GM12873 (cell line): ENCODE measurements around the gene SLC25A45.

ENCODE experiments used
- CTCF ChIP-seq: IDR thresholded peaks from 2 replicates; pipeline ENCODE4 v1.5.1; 2012; ENCODE audit warnings: low read depth, mild to moderate bottlenecking, moderate library complexity, low read length, control low read depth; ENCODE audit not compliant: insufficient read depth; ENCODE audit errors: missing control alignments

Gene SLC25A45

GRCh38 chr11:65340226-65340625 is 42.2 kb downstream of the SLC25A45 start:
- TF ChIP-seq CTCF = no peak

- no peak for TF ChIP-seq CTCF
Measured at GRCh38 chr11:65338676-65339075, 43.8 kb downstream of the SLC25A45 start.

GRCh38 chr11:65334696-65335295 is 47.6 kb downstream of the SLC25A45 start:
- no peak for TF ChIP-seq CTCF

GRCh38 chr11:65330544-65330943 is 51.9 kb downstream of the SLC25A45 start:
- no peak for TF ChIP-seq CTCF

GRCh38 chr11:65329944-65330403 is 52.5 kb downstream of the SLC25A45 start:
- TF ChIP-seq CTCF = peak; percentile 75

- no peak for TF ChIP-seq CTCF
Measured at GRCh38 chr11:65329478-65329877, 53.0 kb downstream of the SLC25A45 start.

GRCh38 chr11:65327021-65327420 is 55.4 kb downstream of the SLC25A45 start:
- TF ChIP-seq CTCF = no peak
